DOHH2 (cell line): ENCODE data around the gene TADA2B.

Experiments used
- CTCF ChIP-seq: fragments of 200-600 bp; sonication (generic); IDR thresholded peaks from one replicate; pipeline ENCODE4 v1.5.1; 2014; ENCODE audit warnings: antibody characterized with exemption, mild to moderate bottlenecking, low read depth, low read length; ENCODE audit not compliant: poor library complexity, severe bottlenecking
- EZH2phosphoT487 ChIP-seq: fragments of 200-600 bp; sonication (generic); IDR thresholded peaks from 2 replicates; pipeline ENCODE4 v1.6.1; 2017; ENCODE audit warnings: borderline replicate concordance, mild to moderate bottlenecking, antibody characterized with exemption, low read length, moderate library complexity, mixed read lengths

- TF ChIP-seq CTCF = no peak
- TF ChIP-seq EZH2phosphoT487 = no peak
Measured at GRCh38 chr4:7027284-7027683, 15.9 kb upstream of the TADA2B start.
